COR-L47 (cell line): Measurements from ENCODE around the gene MICALL1.

Source experiments
- DNase-seq: peaks from one replicate; lab custom pipeline; 2025; lab: John Stamatoyannopoulos, UW

MICALL1 gene

GRCh38 chr22:37905534-37906363 lies at the start of gene MICALL1:
TSS of gene MICALL1 (plus strand) at chr22:37906297. CDS start at chr22:37906423, 126 bp downstream.
- peak; percentile 37 for DNase-seq

DNA sequence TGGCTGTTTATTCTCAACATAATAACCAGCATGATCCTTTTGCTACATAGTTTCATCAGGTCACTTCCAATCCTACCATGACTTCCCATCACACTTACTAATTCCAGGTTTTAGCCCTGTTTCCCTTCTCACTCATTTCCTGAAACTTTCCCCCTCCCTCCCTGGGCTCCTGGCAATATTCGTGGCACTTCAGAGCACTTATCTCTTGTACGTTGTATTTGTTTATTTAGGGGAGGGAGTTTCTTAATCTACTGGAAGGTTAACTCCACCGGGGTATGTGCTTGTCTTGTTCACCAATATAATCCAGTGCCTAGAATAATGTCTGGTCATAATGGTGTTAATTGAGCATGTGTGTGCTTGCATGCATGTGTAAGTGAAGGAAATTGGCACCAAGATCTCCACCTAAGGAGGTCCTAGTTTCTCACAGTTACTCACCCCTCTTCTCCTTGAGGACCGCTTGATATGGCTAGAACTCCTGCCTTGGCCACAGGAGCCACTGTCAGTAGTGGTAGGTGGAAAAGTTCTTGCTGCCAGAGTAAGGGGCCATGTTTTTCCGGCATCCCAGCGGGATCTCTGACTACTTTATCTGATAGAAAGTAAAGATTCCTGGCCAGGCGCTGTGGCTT lies 45.2 kb upstream of the MICALL1 start:
- DNase-seq: no peak

- DNase-seq: no peak
These were observed 43.3 kb upstream of the MICALL1 start for GRCh38 chr22:37862570-37863325.

- no peak for DNase-seq
These were observed 40.6 kb upstream of the MICALL1 start for GRCh38 chr22:37865510-37865909.

DNA sequence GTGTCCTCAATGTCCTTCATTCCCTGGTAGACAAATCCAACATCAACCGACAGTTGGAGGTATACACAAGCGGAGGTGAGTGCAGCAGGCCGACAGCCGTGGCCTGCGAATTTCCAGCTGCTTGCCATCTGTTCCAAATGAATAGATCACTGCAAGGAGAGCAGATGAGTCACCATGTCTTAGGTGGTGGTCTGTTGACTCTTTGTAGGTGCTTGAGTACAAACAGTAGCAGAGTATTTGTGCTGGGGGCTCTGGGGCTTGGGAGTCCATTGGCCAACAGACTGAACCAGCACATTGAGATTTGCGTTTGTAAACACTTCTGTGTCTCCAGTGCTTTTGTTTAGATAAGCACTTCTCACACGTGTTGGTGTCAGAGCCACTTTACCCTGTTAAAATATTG lies 35.8 kb upstream of the MICALL1 start:
- DNase-seq: no peak

- no peak for DNase-seq
These were observed 25.2 kb upstream of the MICALL1 start for GRCh38 chr22:37880668-37881440.

GRCh38 chr22:37884420-37884819 lies 21.7 kb upstream of the MICALL1 start:
- DNase-seq: no peak

DNA sequence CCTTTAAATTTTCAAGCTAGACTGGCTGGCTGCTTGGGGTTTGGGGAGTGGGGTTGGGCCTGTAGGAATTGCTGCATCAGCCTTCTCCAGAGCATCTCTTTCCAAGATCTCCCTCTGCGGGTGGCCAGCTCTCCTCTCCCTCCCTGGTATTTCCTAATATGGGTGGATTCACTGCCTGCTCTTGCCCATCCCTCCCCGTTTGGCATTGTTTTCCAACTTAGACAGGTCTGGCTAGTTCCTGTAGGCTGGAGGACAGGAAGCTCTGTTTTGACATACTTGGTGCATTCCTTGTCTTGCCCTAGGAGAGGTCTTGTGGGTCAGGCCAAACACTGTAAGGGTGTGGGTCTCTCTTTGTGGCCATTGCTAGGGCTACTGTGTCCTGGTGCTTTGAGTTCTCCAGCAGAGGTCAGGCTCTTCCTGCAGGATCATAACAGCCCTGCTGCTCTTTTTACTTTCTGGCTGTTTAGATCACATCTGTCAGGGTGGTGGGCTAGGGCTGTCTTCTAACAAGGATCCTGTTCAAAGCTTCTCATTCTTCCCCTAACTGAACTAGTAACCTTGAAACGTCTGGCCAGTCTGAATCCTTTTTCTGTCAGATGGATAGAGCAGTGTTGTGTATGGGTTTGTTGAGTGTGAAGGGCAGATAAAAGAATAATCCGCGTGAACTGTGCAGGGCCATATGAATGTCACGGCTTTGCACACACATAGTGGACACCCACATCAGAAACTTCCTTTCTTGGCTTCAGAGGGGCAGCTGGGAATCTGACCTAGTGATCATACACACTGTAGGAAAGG lies 18.3 kb upstream of the MICALL1 start:
- DNase-seq: no peak

- DNase-seq: no peak
These were observed 14.2 kb upstream of the MICALL1 start for GRCh38 chr22:37891926-37892325.

GRCh38 chr22:37892566-37893335 lies 13.3 kb upstream of the MICALL1 start:
- no peak for DNase-seq

DNA sequence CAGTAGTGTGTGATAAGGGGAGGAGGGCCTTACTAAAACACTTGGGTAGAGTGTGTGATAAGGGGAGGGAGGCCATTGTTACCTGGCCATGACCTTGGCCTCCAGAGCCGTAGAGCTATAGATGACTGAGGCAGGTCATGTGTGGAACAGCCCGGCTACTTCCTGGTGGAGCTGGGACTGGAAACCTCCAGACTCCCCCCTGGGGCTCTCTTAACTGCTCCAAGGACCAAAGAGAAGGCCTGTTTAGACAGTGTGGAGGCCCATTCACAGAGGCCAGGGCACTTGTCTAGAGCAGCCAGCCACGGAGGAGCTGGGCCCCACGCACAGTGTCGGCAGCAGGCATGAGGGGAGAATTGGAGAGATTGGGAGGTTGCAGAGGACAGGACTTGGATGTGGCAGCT lies 12.5 kb upstream of the MICALL1 start:
- no peak for DNase-seq

GRCh38 chr22:37894939-37895670 lies 11.0 kb upstream of the MICALL1 start:
- DNase-seq: no peak

DNA sequence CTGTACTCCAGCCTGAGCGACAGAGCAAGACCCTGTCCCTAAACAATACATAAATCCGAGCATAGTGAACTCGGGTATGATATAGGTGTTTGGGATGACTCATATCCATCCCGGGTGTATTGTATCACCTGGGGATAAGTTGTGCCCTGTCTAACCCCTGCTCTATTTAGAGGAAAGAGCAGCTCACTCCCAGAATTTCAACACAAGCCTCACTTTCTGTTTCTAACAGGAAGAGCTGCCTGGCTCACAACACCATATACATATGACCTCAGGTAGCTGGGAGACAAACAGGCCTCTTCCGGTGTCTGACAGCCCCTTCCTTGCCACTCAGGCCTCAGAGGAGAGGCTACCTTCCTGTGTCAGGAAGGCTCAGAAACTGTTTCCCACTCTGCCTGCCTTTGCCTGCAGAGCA lies 9.9 kb upstream of the MICALL1 start:
- DNase-seq: no peak

- no peak for DNase-seq
These were observed 9.2 kb upstream of the MICALL1 start for GRCh38 chr22:37896939-37897338.

- DNase-seq: no peak
These were observed 8.3 kb upstream of the MICALL1 start for GRCh38 chr22:37897807-37898206.

- DNase-seq: no peak
These were observed 7.5 kb upstream of the MICALL1 start for GRCh38 chr22:37898441-37899181.

- DNase-seq: no peak
These were observed 1.2 kb upstream of the MICALL1 start for GRCh38 chr22:37904572-37905533.
